CD14-positive monocyte (primary cell): ENCODE data around the gene HES3. TPM values are rescaled to one million over a fixed set of nuclear protein-coding genes. Genes with fewer than 3 reads are reported as not detected.

Experiments used
- DNase-seq, 3 donors: peaks; one replicate each; pipeline ENCODE4 v3.0.0-alpha.2; 2011 to 2022
- H2AFZ ChIP-seq: 2 replicates; pipeline ENCODE4 v1.6.0; 2012; ENCODE audit warnings: mild to moderate bottlenecking, low read depth, low read length, inconsistent platforms; ENCODE audit not compliant: insufficient read depth, poor library complexity, severe bottlenecking
- H3K27ac ChIP-seq, 2 donors: 1 replicate in 1 of 2; 2 replicates in 1 of 2; pipeline ENCODE4 v1.5.1; 2012 to 2013; ENCODE audit warnings: low read length in 2 of 2, control low read depth in 1 of 2, inconsistent platforms in 1 of 2, low read depth in 1 of 2, mild to moderate bottlenecking in 1 of 2
- H3K27me3 ChIP-seq, 2 donors: one replicate each; pipeline versions ENCODE4 v1.6.0 to v1.6.1; 2011 to 2013; ENCODE audit warnings: low read length in 2 of 2; ENCODE audit not compliant: control insufficient read depth in 2 of 2, insufficient read depth in 2 of 2
- H3K36me3 ChIP-seq, 2 donors: replicated peaks in 1 of 2; 1 replicate in 1 of 2; 2 replicates in 1 of 2; pipeline versions ENCODE4 v1.5.1 to v1.6.1; 2012 to 2013; ENCODE audit warnings: low read length in 2 of 2, control low read depth in 1 of 2, inconsistent platforms in 1 of 2, mild to moderate bottlenecking in 1 of 2; ENCODE audit not compliant: insufficient read depth in 2 of 2, control insufficient read depth in 1 of 2
- H3K4me1 ChIP-seq, 2 donors: 1 replicate in 1 of 2; 2 replicates in 1 of 2; pipeline versions ENCODE4 v1.5.1 to v1.6.1; 2012 to 2013; ENCODE audit warnings: low read length in 2 of 2, control low read depth in 1 of 2, inconsistent platforms in 1 of 2, mild to moderate bottlenecking in 1 of 2, moderate library complexity in 1 of 2; ENCODE audit not compliant: insufficient read depth in 2 of 2, control insufficient read depth in 1 of 2
- H3K4me2 ChIP-seq: replicated peaks from 2 replicates; pipeline ENCODE3; 2012; ENCODE audit warnings: low read length, moderate library complexity, mild to moderate bottlenecking; ENCODE audit not compliant: poor library complexity, severe bottlenecking; ENCODE audit errors: extremely low read depth
- H3K4me3 ChIP-seq, 3 experiments: fragments of 200-600 bp in 1 of 3; sonication (generic) in 1 of 3; replicated peaks in 1 of 3; 1 replicate in 2 of 3; 2 replicates in 1 of 3; pipeline ENCODE4 v1.5.1; 2011 to 2013; ENCODE audit warnings: low read length in 3 of 3, mild to moderate bottlenecking in 3 of 3, control low read depth in 2 of 3, low read depth in 2 of 3, inconsistent platforms in 1 of 3, moderate library complexity in 1 of 3
- H3K79me2 ChIP-seq: 2 replicates; pipeline ENCODE4 v1.6.0; 2012; ENCODE audit warnings: mild to moderate bottlenecking, control low read depth, inconsistent platforms, low read length, moderate library complexity; ENCODE audit not compliant: insufficient read depth
- H3K9ac ChIP-seq: 2 replicates; pipeline ENCODE4 v1.6.0; 2017; ENCODE audit warnings: low read length, mild to moderate bottlenecking; ENCODE audit not compliant: insufficient read depth, poor library complexity, severe bottlenecking
- H3K9me3 ChIP-seq, 2 donors: replicated peaks in 1 of 2; 1 replicate in 1 of 2; 2 replicates in 1 of 2; pipeline versions ENCODE4 v1.5.1 to v1.6.1; 2012 to 2013; ENCODE audit warnings: low read length in 2 of 2, control low read depth in 1 of 2; ENCODE audit not compliant: control insufficient read depth in 1 of 2, insufficient read depth in 1 of 2
- H4K20me1 ChIP-seq: 2 replicates; pipeline ENCODE4 v1.6.0; 2012; ENCODE audit warnings: mild to moderate bottlenecking, low read length, control low read depth, moderate library complexity; ENCODE audit not compliant: insufficient read depth
- H3K27ac Mint-ChIP-seq, 7 donors: one replicate each; pipeline ENCODE4 v1.8.0; 2020; ENCODE audit warnings: mild to moderate bottlenecking in 7 of 7, mixed read lengths in 7 of 7, moderate library complexity in 6 of 7, inconsistent platforms in 2 of 7
- H3K27me3 Mint-ChIP-seq, 3 donors: one replicate each; pipeline ENCODE4 v1.8.0; 2021 to 2022; ENCODE audit warnings: low read depth in 3 of 3, mild to moderate bottlenecking in 3 of 3, mixed read lengths in 3 of 3, moderate library complexity in 3 of 3, inconsistent platforms in 1 of 3
- H3K36me3 Mint-ChIP-seq, 2 donors: one replicate each; pipeline ENCODE4 v1.8.0; 2020; ENCODE audit warnings: mixed read lengths in 2 of 2, inconsistent platforms in 1 of 2, mild to moderate bottlenecking in 1 of 2
- H3K4me1 Mint-ChIP-seq: one replicate; pipeline ENCODE4 v1.8.0; 2020; ENCODE audit warnings: mild to moderate bottlenecking, mixed read lengths
- H3K4me3 Mint-ChIP-seq, 2 donors: one replicate each; pipeline ENCODE4 v1.8.0; 2020; ENCODE audit warnings: mild to moderate bottlenecking in 2 of 2, mixed read lengths in 2 of 2, moderate library complexity in 1 of 2
- H3K9me3 Mint-ChIP-seq, 7 donors: one replicate each; pipeline ENCODE4 v1.8.0; 2020 to 2022; ENCODE audit warnings: mixed read lengths in 7 of 7, mild to moderate bottlenecking in 6 of 7, moderate library complexity in 6 of 7, inconsistent platforms in 2 of 7
- CTCF ChIP-seq: fragments of 200-600 bp; IDR thresholded peaks from one replicate; pipeline ENCODE4 v1.8.0; 2022; ENCODE audit warnings: antibody characterized with exemption, mild to moderate bottlenecking
- WGBS: methylation state at CpG from one replicate; pipeline ENCODE4 v1.1.5; 2013; ENCODE audit warnings: missing lambda C conversion rate; ENCODE audit not compliant: insufficient coverage; 5-methylcytosine and 5-hydroxymethylcytosine counted together
- intact Hi-C, 2 donors: fragments of 100-400 bp; cut with micrococcal nuclease; formaldehyde crosslinking; loops; one replicate each; pipeline versions ENCODE4 v1.15.0 to v1.15.1; 2023
- polyA plus RNA-seq, 3 donors: library from polyadenylated mRNA; depleted of rRNA in 1 of 3; unstranded in 2 of 3; stranded (reverse) in 1 of 3; fragments of 300-500 nt in 2 of 3; fragments of >200 nt in 1 of 3; fragmentation: Illumina TruSeq in 2 of 3; gene quantifications; 1 replicate in 2 of 3; 2 replicates in 1 of 3; pipeline ENCODE4 v1.2.3, GENCODE V29; 2012 to 2021

Gene HES3
- polyA plus RNA-seq, 3 donors: not detected

GRCh38 chr1:6271006-6271405 is 27.0 kb downstream of the HES3 start:
- 55% methylated on average over 3 of the region's 4 CpGs for WGBS

GRCh38 chr1:6271554-6271953 is 27.6 kb downstream of the HES3 start:
- no peaks in the 10 kb centered on the region for H3K79me2 ChIP-seq
- Mint-ChIP-seq H3K36me3 (no peaks in the 10 kb centered on the region), H3K9me3 (no peaks in the 10 kb centered on the region), H3K27ac (peak overlapping the region in 1 of 7 donors; percentile 62), H3K4me1 (no peaks in the 10 kb centered on the region), H3K27me3 (no peaks in the 10 kb centered on the region), H3K4me3 (no peak overlapping the region)
- H2AFZ ChIP-seq: no peak overlapping the region
- no peak overlapping the region for H3K4me2 ChIP-seq
- no peaks in the 10 kb centered on the region for H3K27me3 ChIP-seq
- H3K27ac ChIP-seq: no peak overlapping the region
- H3K9me3 ChIP-seq: no peaks in the 10 kb centered on the region
- DNase-seq: no peak
- no peaks in the 10 kb centered on the region for H3K4me1 ChIP-seq
- H4K20me1 ChIP-seq: no peaks in the 10 kb centered on the region
- H3K4me3 ChIP-seq: no peak overlapping the region
- H3K9ac ChIP-seq: no peak overlapping the region
- H3K36me3 ChIP-seq: no peaks in the 10 kb centered on the region
- no peak for TF ChIP-seq CTCF
- intact Hi-C loops: no loop called here
- 94% methylated on average over 10 of the region's 12 CpGs for WGBS

More at GRCh38 chr1:6271006-6271405, 27.0 kb downstream of the HES3 start:
- Mint-ChIP-seq H3K27me3 (no peaks in the 10 kb centered on the region), H3K4me3 (no peak overlapping the region), H3K9me3 (no peaks in the 10 kb centered on the region), H3K27ac (no peak overlapping the region), H3K4me1 (no peaks in the 10 kb centered on the region), H3K36me3 (no peaks in the 10 kb centered on the region)
- Histone ChIP-seq H3K36me3 (no peaks in the 10 kb centered on the region), H3K4me3 (no peak overlapping the region), H3K9me3 (no peaks in the 10 kb centered on the region), H2AFZ (no peak overlapping the region), H3K27me3 (no peaks in the 10 kb centered on the region), H3K4me2 (no peak overlapping the region), H3K79me2 (no peaks in the 10 kb centered on the region), H3K27ac (no peak overlapping the region), H3K4me1 (no peaks in the 10 kb centered on the region), H4K20me1 (no peaks in the 10 kb centered on the region), H3K9ac (no peak overlapping the region)
- no peak for DNase-seq
- no peak for TF ChIP-seq CTCF
- intact Hi-C loops: no loop called here
